GM12878 (cell line): ENCODE results near the gene DCLRE1C. TPM values are rescaled to one million over a fixed set of nuclear protein-coding genes. Genes with fewer than 3 reads are reported as not detected.

Experiments
- ATAC-seq: fragments of 200-7000 bp; cut with Tn5 transposase; 3 replicates; pipeline ENCODE4 v1.9.1; 2020; ENCODE audit warnings: mild to moderate bottlenecking, moderate library complexity
- BruUV-seq: library from RNA; stranded (reverse); fragments of 400-500 nt; replicated peaks from 2 replicates; lab custom pipeline; 2021; lab: Mats Ljungman, UMichigan
- CTCF ChIA-PET: fragments of 300-600 bp; sonication (Branson Sonifier 250); formaldehyde crosslinking; extraction: SDS; loops from one replicate; lab custom pipeline; 2021; ENCODE audit warnings: inconsistent platforms; lab: Yijun Ruan, JAX
- POLR2A ChIA-PET: fragments of 350-600 bp; formaldehyde crosslinking; extraction: SDS; loops from one replicate; lab custom pipeline; 2021; ENCODE audit warnings: inconsistent platforms; lab: Charles Lee
- RAD21 ChIA-PET: fragments of 300-600 bp; sonication (Branson Sonifier 250); formaldehyde crosslinking; loops from one replicate; lab custom pipeline; 2023; ENCODE audit warnings: antibody characterized with exemption; ENCODE audit not compliant: unreplicated experiment; lab: Charles Lee
- SMC1A ChIA-PET: fragments of 300-600 bp; sonication (Branson Sonifier 250); formaldehyde crosslinking; loops from one replicate; lab custom pipeline; 2023; ENCODE audit not compliant: unreplicated experiment, uncharacterized antibody; lab: Charles Lee
- DNase-seq: peaks from one replicate; pipeline ENCODE4 v3.0.0-alpha.2; 2011; ENCODE audit warnings: low read depth, low spot score
- FAIRE-seq: peaks from 3 replicates; lab custom pipeline; 2011; peaks lifted over from hg19 to GRCh38; lab: Jason Lieb, UNC
- H2AFZ ChIP-seq: 2 replicates; pipeline ENCODE4 v1.6.0; 2011; ENCODE audit warnings: low read depth, low read length, control low read depth; ENCODE audit not compliant: control insufficient read depth
- H3K27ac ChIP-seq: 2 replicates; pipeline ENCODE4 v1.5.1; 2011; ENCODE audit warnings: control low read depth; ENCODE audit not compliant: control insufficient read depth, insufficient read depth
- H3K27me3 ChIP-seq, 2 experiments: replicated peaks in 1 of 2; 2 replicates each; pipeline versions ENCODE4 v1.6.0 to v1.6.1; 2011; ENCODE audit warnings: low read length in 1 of 2; ENCODE audit not compliant: control insufficient read depth in 2 of 2, insufficient read depth in 2 of 2
- H3K36me3 ChIP-seq, 2 experiments: 2 replicates each; pipeline ENCODE4 v1.5.1; 2011; ENCODE audit warnings: low read length in 1 of 2; ENCODE audit not compliant: control insufficient read depth in 2 of 2, insufficient read depth in 2 of 2
- H3K4me1 ChIP-seq: 2 replicates; pipeline ENCODE4 v1.6.1; 2011; ENCODE audit warnings: mild to moderate bottlenecking, low read length, moderate library complexity, mixed read lengths; ENCODE audit not compliant: control insufficient read depth, insufficient read depth
- H3K4me2 ChIP-seq: 2 replicates; pipeline ENCODE4 v1.6.0; 2011; ENCODE audit warnings: control low read depth; ENCODE audit not compliant: control insufficient read depth, insufficient read depth
- H3K4me3 ChIP-seq: fragments of 200-600 bp; sonication (generic); 2 replicates; pipeline ENCODE4 v1.5.1; 2016
- H3K79me2 ChIP-seq: 2 replicates; pipeline ENCODE4 v1.6.0; 2011; ENCODE audit warnings: low read length; ENCODE audit not compliant: control insufficient read depth, insufficient read depth
- H3K9ac ChIP-seq: 2 replicates; pipeline ENCODE4 v1.8.0; 2011; ENCODE audit warnings: low read length, control low read depth, mixed read lengths; ENCODE audit not compliant: control insufficient read depth, insufficient read depth
- H3K9me3 ChIP-seq: replicated peaks from 3 replicates; pipeline ENCODE4 v1.5.1; 2011; ENCODE audit warnings: mild to moderate bottlenecking, low read length; ENCODE audit not compliant: control insufficient read depth, insufficient read depth
- H4K20me1 ChIP-seq: 2 replicates; pipeline ENCODE4 v1.6.0; 2011; ENCODE audit not compliant: control insufficient read depth, insufficient read depth
- WGBS: methylation state at CpG from one replicate; pipeline ENCODE4 v1.1.6; 2016; ENCODE audit warnings: low lambda C conversion rate; ENCODE audit not compliant: insufficient replicate concordance, insufficient coverage; ENCODE audit errors: missing lambda C conversion rate; 5-methylcytosine and 5-hydroxymethylcytosine counted together
- in situ Hi-C: fragments of 300-500 bp; cut with MboI; formaldehyde crosslinking; loops from 9 replicates; pipeline ENCODE4 v1.14.3; 2018; ENCODE audit warnings: mixed read lengths
- intact Hi-C: fragments of 100-400 bp; cut with micrococcal nuclease; formaldehyde crosslinking; loops from one replicate; pipeline ENCODE4 v1.14.2; 2022; ENCODE audit not compliant: unreplicated experiment
- polyA plus RNA-seq, 11 experiments: library from polyadenylated mRNA; depleted of rRNA in 4 of 11; unstranded in 6 of 11; stranded (reverse) in 5 of 11; fragments of >200 nt; fragmentation: Nextera tagmentation in 4 of 11; fragmentation: Illumina TruSeq in 1 of 11; extraction: Ambion mirVana in 4 of 11; extraction: Trizol in 1 of 11; gene quantifications; 1 replicate in 1 of 11; 2 replicates in 10 of 11; pipeline versions ENCODE4 v1.2.1 to v1.2.3, GENCODE V29; 2011 to 2016; ENCODE audit warnings: inconsistent platforms in 2 of 11, missing spikeins in 2 of 11, low read depth in 1 of 11
- total RNA-seq, 4 experiments: library from RNA; depleted of rRNA in 3 of 4; stranded (reverse); fragments of >200 nt in 3 of 4; fragmentation: Illumina TruSeq in 1 of 4; extraction: Trizol in 1 of 4; gene quantifications; 2 replicates each; pipeline versions ENCODE4 v1.2.1 to v1.2.3, GENCODE V29; 2013 to 2021
- TF ChIP-seq, protein P1 (sequence below): fragments of 450-650 bp; IDR thresholded peaks from 2 replicates; pipeline ENCODE4 v1.6.1; 2017; ENCODE audit warnings: mild to moderate bottlenecking, moderate library complexity
- TF ChIP-seq, protein P2 (sequence below): fragments of 450-650 bp; IDR thresholded peaks from 2 replicates; pipeline ENCODE4 v1.6.1; 2016; ENCODE audit warnings: mild to moderate bottlenecking

Gene DCLRE1C
- total and polyA plus RNA-seq, 10 of the 15 experiments (the other 5 are each of a cell fraction or from before 2014, with no cell fraction given): 15.7 to 43.4 (median 26.0) TPM

DNA sequence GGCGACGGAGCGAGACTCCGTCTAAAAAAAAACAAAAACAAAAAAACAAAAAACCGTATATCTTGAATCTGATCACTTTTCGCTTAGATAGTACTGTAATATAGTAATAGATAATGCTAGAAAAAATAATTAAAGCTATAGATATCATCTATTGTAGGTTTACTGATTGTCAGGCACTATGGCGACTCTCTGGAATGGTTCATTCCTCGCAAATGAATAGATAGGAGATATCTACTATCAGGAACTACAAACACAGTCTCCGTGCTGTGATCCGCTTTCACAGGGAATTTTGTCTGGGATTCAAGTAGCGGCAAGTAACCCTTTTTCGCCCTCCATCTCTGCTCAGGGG is 5.0 kb upstream of the DCLRE1C start:
- ChIA-PET CTCF (interaction anchor here (0.9 to 4.0 kb wide), 5 partner anchors 13 to 135 kb away, joined by 3 to 16 read pairs (median 3); no protein-coding TSS in a partner anchor), POLR2A (interaction anchor here (0.7 to 1.2 kb wide), 5 partner anchors 21 to 121 kb away, joined by 3 to 4 read pairs (median 4); partner anchors contain the start of genes CDNF, HSPA14, MSANTD7 and SUV39H2)
- H3K4me3 ChIP-seq: peak overlapping the region; percentile 72
- intact Hi-C loops: loop anchor here (2.0 to 10.0 kb wide), 2 partner anchors 80 to 1626 kb away; partner anchors contain the start of gene SUV39H2
- no peaks in the 10 kb centered on the region for H3K9me3 ChIP-seq
- peak overlapping the region; percentile 94; the same call in 1 of the 2 replicates for H3K27ac ChIP-seq
- no peak for DNase-seq
- no peaks in the 10 kb centered on the region for H4K20me1 ChIP-seq
- no peaks in the 10 kb centered on the region for H3K79me2 ChIP-seq
- TF ChIP-seq, protein P1, sequence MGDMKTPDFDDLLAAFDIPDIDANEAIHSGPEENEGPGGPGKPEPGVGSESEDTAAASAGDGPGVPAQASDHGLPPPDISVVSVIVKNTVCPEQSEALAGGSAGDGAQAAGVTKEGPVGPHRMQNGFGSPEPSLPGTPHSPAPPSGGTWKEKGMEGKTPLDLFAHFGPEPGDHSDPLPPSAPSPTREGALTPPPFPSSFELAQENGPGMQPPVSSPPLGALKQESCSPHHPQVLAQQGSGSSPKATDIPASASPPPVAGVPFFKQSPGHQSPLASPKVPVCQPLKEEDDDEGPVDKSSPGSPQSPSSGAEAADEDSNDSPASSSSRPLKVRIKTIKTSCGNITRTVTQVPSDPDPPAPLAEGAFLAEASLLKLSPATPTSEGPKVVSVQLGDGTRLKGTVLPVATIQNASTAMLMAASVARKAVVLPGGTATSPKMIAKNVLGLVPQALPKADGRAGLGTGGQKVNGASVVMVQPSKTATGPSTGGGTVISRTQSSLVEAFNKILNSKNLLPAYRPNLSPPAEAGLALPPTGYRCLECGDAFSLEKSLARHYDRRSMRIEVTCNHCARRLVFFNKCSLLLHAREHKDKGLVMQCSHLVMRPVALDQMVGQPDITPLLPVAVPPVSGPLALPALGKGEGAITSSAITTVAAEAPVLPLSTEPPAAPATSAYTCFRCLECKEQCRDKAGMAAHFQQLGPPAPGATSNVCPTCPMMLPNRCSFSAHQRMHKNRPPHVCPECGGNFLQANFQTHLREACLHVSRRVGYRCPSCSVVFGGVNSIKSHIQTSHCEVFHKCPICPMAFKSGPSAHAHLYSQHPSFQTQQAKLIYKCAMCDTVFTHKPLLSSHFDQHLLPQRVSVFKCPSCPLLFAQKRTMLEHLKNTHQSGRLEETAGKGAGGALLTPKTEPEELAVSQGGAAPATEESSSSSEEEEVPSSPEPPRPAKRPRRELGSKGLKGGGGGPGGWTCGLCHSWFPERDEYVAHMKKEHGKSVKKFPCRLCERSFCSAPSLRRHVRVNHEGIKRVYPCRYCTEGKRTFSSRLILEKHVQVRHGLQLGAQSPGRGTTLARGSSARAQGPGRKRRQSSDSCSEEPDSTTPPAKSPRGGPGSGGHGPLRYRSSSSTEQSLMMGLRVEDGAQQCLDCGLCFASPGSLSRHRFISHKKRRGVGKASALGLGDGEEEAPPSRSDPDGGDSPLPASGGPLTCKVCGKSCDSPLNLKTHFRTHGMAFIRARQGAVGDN: no peak
- TF ChIP-seq, protein P2, sequence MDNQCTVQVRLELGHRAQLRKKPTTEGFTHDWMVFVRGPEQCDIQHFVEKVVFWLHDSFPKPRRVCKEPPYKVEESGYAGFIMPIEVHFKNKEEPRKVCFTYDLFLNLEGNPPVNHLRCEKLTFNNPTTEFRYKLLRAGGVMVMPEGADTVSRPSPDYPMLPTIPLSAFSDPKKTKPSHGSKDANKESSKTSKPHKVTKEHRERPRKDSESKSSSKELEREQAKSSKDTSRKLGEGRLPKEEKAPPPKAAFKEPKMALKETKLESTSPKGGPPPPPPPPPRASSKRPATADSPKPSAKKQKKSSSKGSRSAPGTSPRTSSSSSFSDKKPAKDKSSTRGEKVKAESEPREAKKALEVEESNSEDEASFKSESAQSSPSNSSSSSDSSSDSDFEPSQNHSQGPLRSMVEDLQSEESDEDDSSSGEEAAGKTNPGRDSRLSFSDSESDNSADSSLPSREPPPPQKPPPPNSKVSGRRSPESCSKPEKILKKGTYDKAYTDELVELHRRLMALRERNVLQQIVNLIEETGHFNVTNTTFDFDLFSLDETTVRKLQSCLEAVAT: peak; percentile 62
- TF ChIP-seq, all 136 proteins: peak for 1
- no peak for FAIRE-seq
- peaks cover 5% of the 10 kb centered on the region for H3K4me1 ChIP-seq
- peak overlapping the region; percentile 97 for H2AFZ ChIP-seq
- H3K9ac ChIP-seq: no peak overlapping the region; the same call in 1 of the 2 replicates
- SMC1A ChIA-PET: interaction anchor here (0.6 to 1.4 kb wide), 5 partner anchors 9 to 421 kb away, joined by 3 to 5 read pairs (median 3); partner anchors contain the start of genes CDNF, HSPA14 and MSANTD7
- H3K36me3 ChIP-seq: no peaks in the 10 kb centered on the region
- no peaks in the 10 kb centered on the region for H3K27me3 ChIP-seq
- peak overlapping the region; percentile 48; the same call in 1 of the 2 replicates for H3K4me2 ChIP-seq
- RAD21 ChIA-PET: interaction anchor here (1.0 to 2.0 kb wide), 6 partner anchors 11 to 210 kb away, joined by 3 to 15 read pairs (median 4); partner anchors contain the start of genes CDNF, HSPA14, MSANTD7 and NMT2
- 63% methylated on average over 12 of the region's 12 CpGs for WGBS
- BruUV-seq: no TSS peak
- in situ Hi-C loops: no loop called here
- ATAC-seq: no peak
